ENCODE measurements around the gene TMOD1.
"Not testable (repeated sequence)": the region's sequence is repeated elsewhere in the genome, so short reads cannot be mapped to it uniquely, and the experiment has no call there.

Gene TMOD1

DNA sequence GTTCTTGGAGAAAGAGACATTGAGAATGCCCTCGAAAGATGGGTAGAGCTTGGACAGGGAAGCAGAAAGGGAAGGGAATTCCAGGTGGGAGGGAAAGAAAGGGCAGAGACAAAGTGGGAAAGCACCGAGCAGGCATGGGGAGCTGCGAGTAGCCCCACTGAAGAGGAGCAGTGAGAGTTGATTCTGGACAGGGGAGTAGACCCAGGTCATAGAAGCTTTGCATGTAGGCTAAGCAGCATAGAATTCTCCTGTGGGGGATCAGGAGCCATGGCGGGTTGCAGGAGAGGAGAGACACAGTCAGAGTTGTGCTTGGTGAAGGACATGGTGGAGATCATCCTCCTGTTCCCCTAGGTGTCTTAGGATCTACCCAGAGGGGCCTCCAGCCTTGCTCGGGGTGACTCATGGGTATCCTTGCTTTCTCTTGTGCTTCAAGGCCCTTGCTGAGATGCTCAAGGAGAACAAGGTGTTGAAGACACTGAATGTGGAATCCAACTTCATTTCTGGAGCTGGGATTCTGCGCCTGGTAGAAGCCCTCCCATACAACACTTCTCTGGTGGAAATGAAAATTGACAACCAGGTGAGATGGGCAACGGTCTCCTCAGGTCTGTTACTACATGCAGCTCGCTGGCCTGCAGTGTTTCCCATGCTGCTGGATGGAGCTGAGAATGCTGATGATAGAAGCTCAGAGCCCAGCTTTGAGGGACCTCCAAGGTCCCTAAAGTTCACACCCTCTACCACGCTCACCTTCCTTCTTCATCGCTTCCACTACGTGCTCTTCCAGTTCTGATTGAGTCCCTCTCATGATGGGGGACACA, 67.2 kb downstream of the TMOD1 start:
- DNase-seq, result no peak

DNA sequence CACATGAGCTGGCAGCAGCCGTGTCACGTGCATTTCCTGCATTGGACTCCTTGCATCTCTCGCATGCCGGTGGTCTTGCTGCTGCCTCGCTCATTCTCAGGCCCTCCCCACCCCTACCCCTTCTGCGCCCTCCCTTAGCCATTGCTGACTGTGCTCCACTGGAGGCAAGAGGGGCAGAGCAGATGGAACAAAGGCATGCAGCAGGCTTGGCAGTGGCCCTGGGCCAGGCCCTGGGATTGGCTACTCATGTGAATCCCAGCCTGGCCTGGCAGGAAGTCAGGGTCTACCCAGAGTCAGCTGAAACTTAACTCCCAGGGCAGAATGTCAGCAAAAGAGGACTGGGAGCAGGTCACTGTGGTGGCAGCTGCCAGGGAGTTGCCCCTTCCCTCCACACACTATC, 69.4 kb downstream of the TMOD1 start:
- peak; percentile 69 for DNase-seq

DNA sequence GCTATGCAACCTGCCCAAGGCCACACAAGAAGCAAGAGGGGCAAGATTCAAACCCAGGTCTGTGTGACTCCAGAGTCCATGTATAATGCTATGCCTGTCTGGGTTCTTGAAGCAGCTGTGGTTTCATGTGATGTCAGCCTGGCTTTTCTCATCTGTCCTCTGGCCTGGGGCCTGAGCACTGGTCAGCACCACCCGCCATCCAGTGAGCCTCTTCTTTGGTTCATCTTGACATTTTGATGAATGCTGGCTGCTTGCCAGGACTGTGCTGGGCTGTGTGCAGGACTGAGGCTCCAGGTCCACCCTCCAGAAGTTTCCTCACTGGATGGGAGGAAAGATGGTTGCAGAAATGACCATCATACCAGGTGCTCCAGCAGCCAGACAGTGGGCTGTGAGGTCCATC, 70.2 kb downstream of the TMOD1 start:
- DNase-seq, result no peak

DNA sequence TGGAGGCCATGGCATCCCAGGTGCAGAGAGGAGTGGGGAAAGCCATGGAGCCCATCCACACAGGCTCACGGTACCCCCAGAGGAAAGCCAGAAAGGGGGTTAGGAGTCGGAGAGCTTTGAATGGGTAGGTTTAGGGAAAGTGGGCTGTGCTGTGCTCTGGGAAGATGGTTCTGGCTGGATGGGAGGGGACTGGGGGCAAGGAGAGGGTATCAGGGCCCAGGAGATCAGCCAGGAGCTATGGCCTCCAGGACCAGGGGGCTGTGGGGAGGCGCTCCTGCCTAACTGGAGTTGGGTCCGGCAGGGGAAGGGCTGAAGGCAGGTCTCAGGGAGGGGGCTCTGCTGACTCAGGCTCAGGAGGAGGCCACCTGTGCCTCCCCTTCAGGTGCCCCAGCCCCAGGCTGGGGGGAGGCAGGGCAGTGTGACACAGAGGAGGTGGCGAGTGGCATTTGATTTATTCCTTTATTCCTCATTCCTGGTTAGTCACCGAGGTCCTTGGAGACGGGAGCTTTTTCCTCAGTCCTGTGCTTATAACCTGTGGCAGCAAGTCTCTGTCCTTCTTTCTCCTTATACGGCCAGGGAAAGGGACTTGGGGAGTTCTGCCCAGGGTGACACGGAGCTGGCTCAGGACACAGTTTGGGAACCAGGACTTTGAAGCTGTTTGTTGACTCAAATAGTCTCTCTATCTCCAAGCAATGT, 70.9 kb downstream of the TMOD1 start:
- no peak for DNase-seq

DNA sequence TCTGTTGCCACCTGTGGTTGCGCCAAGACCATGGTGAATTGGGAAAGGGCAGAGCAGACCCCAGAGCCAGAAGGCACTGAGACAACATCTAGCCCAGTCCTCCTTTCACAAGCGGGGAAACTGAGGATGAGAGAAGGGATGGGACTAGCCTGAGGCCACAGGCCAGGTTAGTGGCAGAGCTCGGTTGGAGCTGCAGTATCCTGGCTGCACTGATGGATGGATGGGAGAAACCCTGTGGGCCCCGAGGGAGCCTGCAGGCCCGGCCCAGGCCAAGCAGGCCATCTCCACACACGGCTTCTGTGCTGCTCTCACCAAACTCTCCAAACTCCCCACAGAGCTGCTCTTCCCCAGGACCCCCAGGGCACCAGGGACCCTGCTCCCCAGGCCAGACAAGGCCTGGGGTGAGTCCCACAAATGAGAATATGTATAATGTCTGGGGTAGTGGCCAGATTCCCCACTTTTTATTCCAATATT, 71.5 kb downstream of the TMOD1 start:
- no peak for DNase-seq

DNA sequence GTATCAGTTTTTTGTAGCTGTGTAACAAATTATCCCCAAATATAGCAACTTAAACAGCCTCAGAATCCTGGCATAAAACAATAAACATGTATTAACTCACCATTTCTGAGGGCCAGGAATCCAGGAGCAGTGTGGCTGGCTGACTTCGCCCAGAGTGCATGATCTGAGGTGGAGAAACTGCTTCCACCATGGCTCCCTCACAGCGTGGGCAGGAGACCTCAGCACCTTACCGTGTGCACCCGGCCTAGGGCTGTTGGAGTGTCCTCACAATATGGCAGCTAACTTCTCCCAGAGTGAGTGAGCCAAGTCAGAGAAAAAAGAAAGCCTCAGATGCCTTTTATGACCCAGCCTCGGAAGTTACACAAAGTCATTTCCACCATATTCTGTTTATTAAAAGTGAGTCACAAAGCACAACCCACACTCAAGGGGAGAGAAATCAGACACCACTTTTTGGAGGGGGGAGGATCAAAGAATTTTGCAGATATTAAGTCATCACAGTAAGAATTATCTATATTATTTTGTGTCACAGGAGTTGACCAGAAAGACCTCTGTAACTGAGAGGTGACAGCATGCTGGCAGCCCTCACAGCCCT, 72.1 kb downstream of the TMOD1 start:
- no peak for DNase-seq

DNA sequence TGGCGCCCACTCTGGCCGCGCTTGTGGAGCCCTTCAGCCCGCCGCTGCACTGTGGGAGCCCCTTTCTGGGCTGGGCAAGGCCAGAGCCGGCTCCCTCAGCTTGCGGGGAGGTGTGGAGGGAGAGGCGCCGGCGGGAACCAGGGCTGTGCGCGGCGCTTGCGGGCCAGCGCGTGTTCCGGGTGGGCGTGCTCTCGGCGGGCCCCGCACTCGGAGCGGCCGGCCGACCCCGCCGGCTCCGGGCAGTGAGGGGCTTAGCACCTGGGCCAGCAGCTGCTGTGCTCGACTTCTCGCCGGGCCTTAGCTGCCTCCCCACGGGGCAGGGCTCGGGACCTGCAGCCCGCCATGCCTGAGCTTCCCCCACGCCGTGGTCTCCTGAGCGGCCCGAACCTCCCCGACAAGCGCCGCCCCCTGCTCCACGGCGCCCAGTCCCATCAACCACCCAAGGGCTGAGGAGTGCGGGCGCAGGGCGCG, 72.7 kb downstream of the TMOD1 start:
- not testable (repeated sequence) for DNase-seq

DNA sequence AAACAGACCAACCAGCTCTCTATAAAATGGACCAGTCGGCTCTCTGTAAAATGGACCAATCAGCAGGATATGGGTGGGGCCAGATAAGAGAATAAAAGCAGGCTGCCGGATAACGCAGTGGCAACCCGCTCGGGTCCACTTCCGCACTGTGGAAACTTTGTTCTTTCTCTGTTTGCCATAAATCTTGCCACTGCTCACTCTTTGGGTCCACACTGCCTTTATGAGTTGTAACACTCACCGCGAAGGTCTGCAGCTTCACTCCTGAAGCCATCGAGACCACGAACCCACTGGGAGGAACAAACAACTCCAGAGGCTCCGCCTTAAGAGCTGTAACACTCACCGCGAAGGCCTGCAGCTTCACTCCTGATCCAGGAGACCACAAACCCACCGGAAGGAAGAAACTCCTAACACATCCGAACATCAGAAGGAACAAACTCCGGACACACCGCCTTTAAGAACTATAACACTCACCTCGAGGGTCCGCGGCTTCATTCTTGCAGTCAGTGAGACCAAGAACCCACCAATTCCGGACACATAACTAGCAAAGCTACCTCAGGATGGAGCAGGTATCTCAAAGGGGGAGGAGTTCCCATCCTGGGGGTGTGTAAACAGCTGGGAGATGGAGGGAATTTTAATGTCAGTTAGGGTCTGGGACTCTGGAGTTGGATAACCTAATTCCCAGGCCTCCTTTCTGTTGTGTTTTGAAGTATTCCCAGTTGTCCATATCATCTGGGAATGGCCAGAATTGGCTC, 73.6 kb downstream of the TMOD1 start:
- not testable (repeated sequence) for DNase-seq

DNA sequence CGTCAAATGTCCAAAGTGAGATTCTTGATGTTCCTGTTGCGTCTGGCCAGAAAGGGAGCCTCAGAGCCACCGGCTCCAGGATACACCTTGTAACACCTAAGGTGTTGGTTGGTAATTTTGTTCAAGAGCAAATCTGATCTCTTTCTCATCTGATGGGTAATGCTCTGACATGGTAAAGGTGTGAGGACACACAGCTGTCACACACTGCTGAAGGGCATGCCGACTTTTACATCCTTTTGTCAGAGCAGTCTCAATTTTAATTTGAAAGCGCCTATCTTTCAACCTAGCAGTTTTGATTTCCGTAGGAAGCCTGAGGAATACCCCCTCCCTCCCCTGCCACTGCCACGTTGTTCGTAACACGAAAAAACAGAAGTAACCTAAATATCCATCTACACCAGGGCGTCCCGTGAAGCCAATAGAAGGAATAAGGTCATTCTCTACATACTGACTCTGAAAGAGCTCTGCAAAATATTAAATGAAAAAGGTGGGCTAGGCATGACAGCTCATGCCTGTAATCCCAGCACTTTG, 74.3 kb downstream of the TMOD1 start:
- DNase-seq, result no peak

DNA sequence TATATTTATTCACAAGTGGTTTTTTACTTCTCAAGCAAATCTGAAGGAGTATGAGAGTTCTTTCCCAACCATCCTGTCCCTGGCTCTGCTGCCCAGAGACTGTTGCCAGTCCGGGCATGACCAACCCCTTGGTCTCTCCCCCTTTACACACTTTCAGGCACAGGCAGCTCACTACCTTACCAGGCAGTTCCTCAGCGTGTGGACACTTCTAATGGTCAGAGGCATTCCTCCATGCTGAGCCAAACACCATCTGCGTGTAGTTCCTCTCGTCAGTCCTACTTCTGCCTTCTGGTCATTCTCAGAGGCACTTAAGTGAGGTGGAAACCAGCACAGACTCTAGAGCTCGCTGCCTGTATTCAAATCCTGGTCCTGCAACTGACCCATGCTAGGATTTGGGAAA, 75.6 kb downstream of the TMOD1 start:
- DNase-seq, result no peak

DNA sequence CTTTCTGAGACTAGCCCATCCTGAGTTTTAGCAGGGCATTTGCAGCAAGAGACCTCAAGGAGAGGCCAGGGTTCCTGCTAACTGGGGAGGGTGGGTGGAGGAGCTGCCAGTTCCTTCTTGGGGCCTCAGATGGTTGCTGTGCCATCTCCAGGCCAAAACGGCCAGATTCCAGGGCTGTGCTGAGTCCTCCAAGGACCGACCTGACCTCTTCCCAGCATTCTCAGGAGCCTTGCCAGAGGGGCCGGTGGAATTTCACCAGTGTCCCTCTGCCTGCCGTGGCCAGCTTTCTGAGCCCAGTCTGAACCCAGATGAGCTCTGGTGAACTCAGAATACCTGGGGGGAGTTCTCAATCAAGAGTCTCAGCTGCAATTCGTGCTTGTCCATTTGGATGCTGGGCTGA, 77.4 kb downstream of the TMOD1 start:
- no peak for DNase-seq

DNA sequence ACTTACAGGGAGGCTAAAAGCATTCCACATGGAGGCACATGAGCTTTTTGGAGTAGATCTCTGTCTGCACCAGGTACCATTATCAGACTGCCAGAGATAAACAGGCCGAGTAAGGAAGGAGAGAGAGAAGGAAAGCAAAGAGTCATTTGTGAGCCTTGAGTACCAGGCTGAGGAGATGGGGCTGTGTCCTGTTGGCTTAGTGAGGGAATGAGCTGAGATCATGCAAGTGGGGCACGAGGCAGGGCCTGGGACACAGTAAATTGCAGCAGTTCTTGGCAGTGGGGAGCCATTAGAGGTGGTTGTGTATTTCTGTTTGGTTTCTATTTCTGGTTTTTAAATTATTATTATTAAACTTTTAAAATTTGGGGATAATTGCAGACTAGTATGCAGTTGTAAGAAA, 78.4 kb downstream of the TMOD1 start:
- no peak for DNase-seq

DNA sequence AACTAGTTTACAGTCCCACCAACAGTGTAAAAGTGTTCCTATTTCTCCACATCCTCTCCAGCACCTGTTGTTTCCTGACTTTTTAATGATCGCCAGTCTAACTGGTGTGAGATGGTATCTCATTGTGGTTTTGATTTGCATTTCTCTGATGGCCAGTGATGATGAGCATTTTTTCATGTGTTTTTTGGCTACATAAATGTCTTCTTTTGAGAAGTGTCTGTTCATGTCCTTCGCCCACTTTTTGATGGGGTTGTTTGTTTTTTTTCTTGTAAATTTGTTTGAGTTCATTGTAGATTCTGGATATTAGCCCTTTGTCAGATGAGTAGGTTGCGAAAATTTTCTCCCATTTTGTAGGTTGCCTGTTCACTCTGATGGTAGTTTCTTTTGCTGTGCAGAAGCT, 80.1 kb downstream of the TMOD1 start:
- not testable (repeated sequence) for DNase-seq

DNA sequence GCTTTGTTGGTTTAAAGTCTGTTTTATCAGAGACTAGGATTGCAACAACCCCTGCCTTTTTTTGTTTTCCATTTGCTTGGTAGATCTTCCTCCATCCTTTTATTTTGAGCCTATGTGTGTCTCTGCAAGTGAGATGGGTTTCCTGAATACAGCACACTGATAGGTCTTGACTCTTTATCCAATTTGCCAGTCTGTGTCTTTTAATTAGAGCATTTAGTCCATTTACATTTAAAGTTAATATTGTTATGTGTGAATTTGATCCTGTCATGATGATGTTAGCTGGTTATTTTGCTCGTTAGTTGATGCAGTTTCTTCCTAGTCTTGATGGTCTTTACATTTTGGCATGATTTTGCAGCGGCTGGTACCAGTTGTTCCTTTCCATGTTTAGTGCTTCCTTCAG, 83.3 kb downstream of the TMOD1 start:
- not testable (repeated sequence) for DNase-seq

DNA sequence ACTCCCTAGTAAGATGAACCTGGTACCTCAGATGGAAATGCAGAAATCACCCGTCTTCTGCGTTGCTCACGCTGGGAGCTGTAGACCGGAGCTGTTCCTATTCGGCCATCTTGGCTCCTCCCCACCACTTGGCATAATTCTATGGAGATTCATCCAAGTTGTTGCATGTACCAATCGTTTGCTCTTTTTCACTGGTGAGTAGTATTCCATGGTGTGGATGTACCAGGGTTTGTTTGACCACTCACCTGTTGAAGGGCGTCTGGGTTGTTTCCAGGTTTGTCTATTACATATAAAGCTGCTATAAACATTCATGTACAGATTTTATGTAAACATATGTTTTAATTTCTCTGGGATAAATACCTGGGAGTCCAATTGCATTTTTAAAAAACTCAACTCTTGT, 85.4 kb downstream of the TMOD1 start:
- not testable (repeated sequence) for DNase-seq

DNA sequence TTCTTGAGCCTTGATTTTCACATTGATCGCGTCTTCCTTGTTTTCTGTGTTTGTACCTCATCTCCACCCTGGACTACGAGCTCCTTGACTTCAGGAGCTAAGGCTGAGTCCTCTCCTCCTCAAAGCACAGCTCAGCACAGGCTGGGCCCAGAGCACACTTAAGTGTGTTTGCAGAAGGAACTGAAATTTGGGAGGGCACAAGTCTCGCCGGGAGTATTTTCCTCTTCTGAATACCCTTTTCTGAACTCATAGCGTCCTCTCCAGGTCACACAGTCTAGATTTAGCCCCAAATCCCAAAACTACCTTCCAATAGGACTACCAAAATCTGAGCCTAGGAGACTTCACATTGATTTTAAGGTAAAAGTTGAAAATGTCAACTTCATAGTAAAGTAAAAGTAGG, 90.1 kb downstream of the TMOD1 start:
- DNase-seq, result no peak

DNA sequence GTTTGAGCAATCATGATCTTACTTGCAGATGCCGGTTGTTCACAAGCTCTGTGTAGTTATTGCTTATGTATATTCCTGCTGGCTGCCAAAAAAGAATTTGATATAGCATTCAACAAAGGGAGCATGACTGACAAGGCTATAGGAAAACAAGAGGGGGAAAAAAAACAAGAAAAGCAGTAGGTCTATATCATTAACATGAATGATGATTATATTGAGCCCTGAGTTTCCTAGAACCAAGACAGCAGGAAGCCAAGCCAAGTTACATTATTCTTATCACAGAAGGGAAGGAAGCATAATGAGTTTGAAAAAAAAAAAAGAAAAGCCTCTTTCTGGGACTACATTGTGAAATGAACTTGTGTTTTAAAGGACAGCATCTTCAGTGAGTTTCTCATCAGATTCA, 90.7 kb downstream of the TMOD1 start:
- DNase-seq, result no peak

DNA sequence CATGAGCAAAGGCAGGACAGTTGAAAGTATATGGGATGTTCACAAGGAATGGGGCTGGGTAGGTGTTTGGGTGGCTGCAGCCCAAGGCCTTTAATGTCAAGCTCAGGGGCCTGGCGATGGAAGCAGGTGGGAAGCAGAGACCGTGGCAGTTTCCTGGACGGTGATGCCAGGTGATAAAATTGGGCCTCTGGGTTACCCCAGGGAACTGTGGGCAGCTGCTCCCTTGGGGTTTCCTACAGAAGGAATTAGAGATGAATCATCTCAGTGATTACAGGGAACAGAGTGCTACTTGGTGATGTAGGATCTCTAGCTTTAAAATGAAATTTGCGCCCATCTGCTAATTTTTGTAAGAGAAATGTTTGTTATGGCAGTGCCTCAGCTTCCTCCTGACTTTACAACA, 92.5 kb downstream of the TMOD1 start:
- DNase-seq, result no peak

DNA sequence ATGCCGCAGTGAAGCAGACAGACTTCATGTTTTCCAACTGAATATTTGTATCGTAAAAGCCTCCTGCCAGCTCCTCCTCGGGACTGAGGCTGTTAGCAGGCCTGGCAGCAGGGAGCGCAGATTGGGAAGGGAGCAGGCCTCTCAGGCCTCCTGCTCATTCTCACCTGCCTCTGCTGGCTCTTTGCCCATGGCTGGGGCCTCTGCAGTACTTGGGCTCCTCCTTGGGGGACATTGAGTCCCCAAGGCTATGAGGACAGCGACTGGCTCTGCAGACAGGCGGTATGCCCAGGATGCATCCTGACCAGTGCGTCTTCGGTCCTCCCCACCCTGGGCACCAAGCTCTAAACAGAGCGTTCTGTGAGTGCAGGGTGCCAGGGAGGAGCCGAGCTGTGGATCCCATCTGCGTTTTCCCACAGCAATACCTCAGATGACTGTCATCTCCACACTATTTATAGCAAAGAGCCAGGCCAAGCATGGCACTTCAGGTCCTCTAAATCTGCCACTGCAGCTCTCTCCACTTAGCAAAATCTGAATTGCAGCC, 93.0 kb downstream of the TMOD1 start:
- no peak for DNase-seq

DNA sequence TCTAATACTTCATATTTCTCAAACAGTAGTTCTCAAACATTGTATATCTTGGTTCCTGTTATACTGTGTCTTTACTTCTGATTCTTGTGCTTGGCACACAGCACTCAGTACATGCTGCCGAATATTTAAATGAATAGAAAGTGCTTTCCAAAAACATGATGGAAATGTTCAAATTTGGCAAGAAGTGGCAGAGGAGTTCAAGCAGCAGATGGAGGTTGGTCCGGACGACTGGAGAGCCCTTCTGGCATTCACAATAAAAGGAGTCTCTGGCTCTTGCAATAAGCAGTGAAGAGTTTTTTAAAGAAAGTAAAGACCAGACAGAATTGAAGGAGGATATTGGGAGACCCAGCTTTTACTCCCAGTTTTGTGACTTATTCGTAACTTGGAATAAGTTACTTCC, 95.4 kb downstream of the TMOD1 start:
- no peak for DNase-seq

DNA sequence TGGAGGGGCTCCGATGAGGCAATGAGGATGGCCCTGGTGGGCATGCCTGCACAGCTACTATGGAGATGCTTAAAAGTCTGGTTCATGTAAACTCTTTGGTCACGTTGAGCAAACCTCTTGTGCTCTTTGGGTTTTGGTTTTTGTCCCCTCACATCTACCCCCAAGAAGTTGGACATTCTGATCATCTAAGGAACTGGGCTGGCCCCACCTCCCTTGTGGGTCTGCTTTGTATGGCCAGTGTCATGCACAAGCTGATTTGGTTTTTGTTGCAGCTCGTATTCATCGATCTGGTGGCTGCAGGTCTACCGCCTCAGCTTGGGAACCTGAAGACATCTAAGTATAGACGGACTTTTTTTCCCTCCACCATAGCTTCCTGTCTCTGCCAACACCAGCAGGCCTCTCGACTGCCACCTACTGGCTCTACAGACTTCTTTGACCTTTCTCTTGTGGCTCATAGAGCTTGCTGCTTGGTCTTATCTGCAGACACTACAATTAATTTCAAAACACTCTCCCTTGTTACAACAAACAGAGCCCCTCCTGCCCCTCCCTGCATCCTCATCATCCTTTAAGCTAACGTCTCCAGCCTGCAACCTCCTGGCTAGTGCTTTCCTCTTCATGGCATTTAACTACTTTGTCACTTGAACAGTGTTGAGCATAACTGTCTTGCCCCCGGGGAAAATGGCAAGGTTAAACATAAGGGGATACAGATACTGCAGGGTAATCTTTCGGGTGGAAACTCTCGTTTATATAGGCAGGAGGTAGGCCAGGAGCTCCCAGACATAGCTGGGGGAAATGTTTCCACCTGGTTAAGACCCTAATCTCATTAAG, 97.2 kb downstream of the TMOD1 start:
- peak; percentile 75 for DNase-seq
